PC-3 (cell line): ENCODE measurements around the gene PTPRN2.

ENCODE experiments used
- EZH2 ChIP-seq: fragments of 300-600 bp; sonication (generic); IDR thresholded peaks from one replicate; pipeline ENCODE4 v1.6.1; 2017; ENCODE audit warnings: antibody characterized with exemption, mild to moderate bottlenecking, low read length; ENCODE audit not compliant: unreplicated experiment
- TF ChIP-seq, protein P1 (sequence below): fragments of 300-600 bp; sonication (generic); conservative IDR thresholded peaks from 2 replicates; pipeline ENCODE4 v1.5.1; 2017; ENCODE audit warnings: antibody characterized with exemption, low read depth, mild to moderate bottlenecking, low read length

- TF ChIP-seq, protein P1, sequence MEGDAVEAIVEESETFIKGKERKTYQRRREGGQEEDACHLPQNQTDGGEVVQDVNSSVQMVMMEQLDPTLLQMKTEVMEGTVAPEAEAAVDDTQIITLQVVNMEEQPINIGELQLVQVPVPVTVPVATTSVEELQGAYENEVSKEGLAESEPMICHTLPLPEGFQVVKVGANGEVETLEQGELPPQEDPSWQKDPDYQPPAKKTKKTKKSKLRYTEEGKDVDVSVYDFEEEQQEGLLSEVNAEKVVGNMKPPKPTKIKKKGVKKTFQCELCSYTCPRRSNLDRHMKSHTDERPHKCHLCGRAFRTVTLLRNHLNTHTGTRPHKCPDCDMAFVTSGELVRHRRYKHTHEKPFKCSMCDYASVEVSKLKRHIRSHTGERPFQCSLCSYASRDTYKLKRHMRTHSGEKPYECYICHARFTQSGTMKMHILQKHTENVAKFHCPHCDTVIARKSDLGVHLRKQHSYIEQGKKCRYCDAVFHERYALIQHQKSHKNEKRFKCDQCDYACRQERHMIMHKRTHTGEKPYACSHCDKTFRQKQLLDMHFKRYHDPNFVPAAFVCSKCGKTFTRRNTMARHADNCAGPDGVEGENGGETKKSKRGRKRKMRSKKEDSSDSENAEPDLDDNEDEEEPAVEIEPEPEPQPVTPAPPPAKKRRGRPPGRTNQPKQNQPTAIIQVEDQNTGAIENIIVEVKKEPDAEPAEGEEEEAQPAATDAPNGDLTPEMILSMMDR: no peak
- no peak for TF ChIP-seq EZH2
Measured at GRCh38 chr7:158362912-158363905, 224.4 kb downstream of the PTPRN2 start.
